Stimulated activated memory B cell treated with anti-CD40 and anti-IgM and Interleukin-4, amounts not matched to agents 10 μg/mL and 1 μg/mL and 100 μg/mL, for 72 hours (primary cell): ENCODE results near the gene KCP.
"Not testable (repeated sequence)": the region's sequence is repeated elsewhere in the genome, so short reads cannot be mapped to it uniquely, and the experiment has no call there.

Experiments
- ATAC-seq: fragments of 150-1000 bp; cut with Tn5 transposase; 2 replicates; pipeline ENCODE4 v1.10.0; 2021
- H3K27ac Mint-ChIP-seq: one replicate; pipeline ENCODE4 v1.8.0; 2022; ENCODE audit warnings: mild to moderate bottlenecking, mixed read lengths
- H3K27me3 Mint-ChIP-seq: one replicate; pipeline ENCODE4 v1.8.0; 2022; ENCODE audit warnings: mixed read lengths
- H3K36me3 Mint-ChIP-seq: one replicate; pipeline ENCODE4 v1.8.0; 2022; ENCODE audit warnings: mixed read lengths
- H3K4me1 Mint-ChIP-seq: one replicate; pipeline ENCODE4 v1.8.0; 2022; ENCODE audit warnings: mixed read lengths
- H3K4me3 Mint-ChIP-seq: one replicate; pipeline ENCODE4 v1.8.0; 2022; ENCODE audit warnings: mild to moderate bottlenecking, moderate library complexity, mixed read lengths
- H3K9me3 Mint-ChIP-seq: one replicate; pipeline ENCODE4 v1.8.0; 2022; ENCODE audit warnings: mixed read lengths

The KCP gene

GRCh38 chr7:128918016-128918665 lies 7.6 kb upstream of the KCP start:
- Mint-ChIP-seq H3K9me3 (no peaks in the 10 kb centered on the region), H3K27ac (peak overlapping the region; percentile 48), H3K4me3 (no peak overlapping the region), H3K4me1 (peaks cover 44% of the 10 kb centered on the region), H3K27me3 (peaks cover 8% of the 10 kb centered on the region), H3K36me3 (no peaks in the 10 kb centered on the region)
- no peak for ATAC-seq

- Mint-ChIP-seq H3K9me3 (no peaks in the 10 kb centered on the region), H3K27ac (peak overlapping the region; percentile 48), H3K27me3 (peaks cover 4% of the 10 kb centered on the region), H3K36me3 (no peaks in the 10 kb centered on the region), H3K4me3 (no peak overlapping the region), H3K4me1 (peaks cover 48% of the 10 kb centered on the region)
- ATAC-seq, result no peak
Observed at GRCh38 chr7:128917122-128917521, 6.6 kb upstream of the KCP start.

GRCh38 chr7:128916643-128916915 lies 6.1 kb upstream of the KCP start:
- Mint-ChIP-seq H3K9me3 (no peaks in the 10 kb centered on the region), H3K36me3 (no peaks in the 10 kb centered on the region), H3K4me3 (no peak overlapping the region), H3K27ac (no peak overlapping the region), H3K4me1 (peaks cover 54% of the 10 kb centered on the region), H3K27me3 (peaks cover 2% of the 10 kb centered on the region)
- no peak for ATAC-seq

GRCh38 chr7:128915841-128916642 lies 5.5 kb upstream of the KCP start:
- Mint-ChIP-seq H3K36me3 (no peaks in the 10 kb centered on the region), H3K4me3 (peak overlapping the region; percentile 80), H3K9me3 (no peaks in the 10 kb centered on the region), H3K4me1 (peaks cover 57% of the 10 kb centered on the region), H3K27ac (peak overlapping the region; percentile 92), H3K27me3 (peaks cover 7% of the 10 kb centered on the region)
- ATAC-seq, result peak; percentile 3

GRCh38 chr7:128915271-128915819 lies 4.8 kb upstream of the KCP start:
- peak overlapping the region; percentile 80 for H3K4me3 Mint-ChIP-seq
- H3K4me1 Mint-ChIP-seq, result peaks cover 54% of the 10 kb centered on the region
- peaks cover 14% of the 10 kb centered on the region for H3K27me3 Mint-ChIP-seq
- no peak for ATAC-seq
- H3K27ac Mint-ChIP-seq, result peak overlapping the region; percentile 92
- H3K9me3 Mint-ChIP-seq, result no peaks in the 10 kb centered on the region
- H3K36me3 Mint-ChIP-seq, result no peaks in the 10 kb centered on the region

- peaks cover 21% of the 10 kb centered on the region for H3K27me3 Mint-ChIP-seq
Observed at GRCh38 chr7:128914566-128915151, 4.2 kb upstream of the KCP start.

GRCh38 chr7:128913870-128914565 lies 3.5 kb upstream of the KCP start:
- Mint-ChIP-seq H3K9me3 (no peaks in the 10 kb centered on the region), H3K27me3 (peaks cover 27% of the 10 kb centered on the region), H3K4me3 (peak overlapping the region; percentile 34), H3K27ac (peak overlapping the region; percentile 92), H3K36me3 (no peaks in the 10 kb centered on the region), H3K4me1 (peaks cover 54% of the 10 kb centered on the region)
- ATAC-seq, result no peak

More at GRCh38 chr7:128914566-128915151, 4.2 kb upstream of the KCP start:
- peak; percentile 86 for ATAC-seq
- Mint-ChIP-seq H3K4me3 (peak overlapping the region; percentile 34), H3K27ac (peak overlapping the region; percentile 92), H3K4me1 (peaks cover 55% of the 10 kb centered on the region), H3K36me3 (no peaks in the 10 kb centered on the region), H3K9me3 (no peaks in the 10 kb centered on the region)

GRCh38 chr7:128912709-128913495 lies 2.4 kb upstream of the KCP start:
- H3K36me3 Mint-ChIP-seq, ATAC-seq, H3K4me3 Mint-ChIP-seq, H3K9me3 Mint-ChIP-seq: not testable (repeated sequence)
- Mint-ChIP-seq H3K27ac (peak overlapping the region; percentile 52), H3K27me3 (peaks cover 38% of the 10 kb centered on the region), H3K4me1 (peaks cover 55% of the 10 kb centered on the region)

GRCh38 chr7:128912281-128912680 lies 1.8 kb upstream of the KCP start:
- H3K27me3 Mint-ChIP-seq, result peaks cover 43% of the 10 kb centered on the region
- no peak overlapping the region for H3K4me3 Mint-ChIP-seq
- peaks cover 57% of the 10 kb centered on the region for H3K4me1 Mint-ChIP-seq
- no peaks in the 10 kb centered on the region for H3K9me3 Mint-ChIP-seq
- no peaks in the 10 kb centered on the region for H3K36me3 Mint-ChIP-seq
- ATAC-seq, result no peak
- peak overlapping the region; percentile 52 for H3K27ac Mint-ChIP-seq

- no peaks in the 10 kb centered on the region for H3K9me3 Mint-ChIP-seq
- peak overlapping the region; percentile 52 for H3K27ac Mint-ChIP-seq
- no peak for ATAC-seq
- peaks cover 57% of the 10 kb centered on the region for H3K4me1 Mint-ChIP-seq
- peaks cover 43% of the 10 kb centered on the region for H3K27me3 Mint-ChIP-seq
- H3K4me3 Mint-ChIP-seq, result no peak overlapping the region
- no peaks in the 10 kb centered on the region for H3K36me3 Mint-ChIP-seq
Observed at GRCh38 chr7:128911423-128912031, 1.0 kb upstream of the KCP start.

- H3K27me3 Mint-ChIP-seq, result peaks cover 43% of the 10 kb centered on the region
- H3K27ac Mint-ChIP-seq, result peak overlapping the region; percentile 26
- no peak for ATAC-seq
- no peaks in the 10 kb centered on the region for H3K9me3 Mint-ChIP-seq
- peaks cover 62% of the 10 kb centered on the region for H3K4me1 Mint-ChIP-seq
- peak overlapping the region; percentile 58 for H3K4me3 Mint-ChIP-seq
- no peaks in the 10 kb centered on the region for H3K36me3 Mint-ChIP-seq
Observed at GRCh38 chr7:128909625-128910568, 612 bp downstream of the KCP start.

GRCh38 chr7:128908750-128909624 lies 1.5 kb downstream of the KCP start:
- Mint-ChIP-seq H3K27me3 (peaks cover 43% of the 10 kb centered on the region), H3K36me3 (no peaks in the 10 kb centered on the region), H3K4me1 (peaks cover 62% of the 10 kb centered on the region), H3K9me3 (no peaks in the 10 kb centered on the region), H3K4me3 (peak overlapping the region; percentile 58), H3K27ac (peak overlapping the region; percentile 15)
- no peak for ATAC-seq
